Measurements from ENCODE around the gene LANCL2. TPM values are rescaled to one million over a fixed set of nuclear protein-coding genes. Genes with fewer than 3 reads are reported as not detected.

Gene LANCL2
- total and polyA plus RNA-seq, 8 donors, result 4.9 to 25.9 (median 16.4) TPM

- no peaks in the 10 kb centered on the region for H3K27me3 ChIP-seq
- intact Hi-C loops (cut with DNase I; ENCODE audit: low total_unique reads), result no loop called here
- peaks cover 0 to 64% (median 54%) of the 10 kb centered on the region in 4 donors for H3K36me3 ChIP-seq
- peaks cover 0 to 30% (median 7%) of the 10 kb centered on the region in 4 donors for H3K9me3 ChIP-seq
- DNase-seq, result no peak
- WGBS, 5 donors, result 78 to 100% (median 97%) methylated on average over 2 of the region's 2 CpGs
- H3K4me3 ChIP-seq, result no peak overlapping the region
- TF ChIP-seq EP300 (IDR thresholded peaks at IDR 0.05) (no peak), POLR2AphosphoS5 (IDR thresholded peaks at IDR 0.05) (no peak), POLR2A (IDR thresholded peaks at IDR 0.05) (no peak), CTCF (IDR thresholded peaks at IDR 0.05) (no peak)
- peaks cover 0 to 5% (median 0%) of the 10 kb centered on the region in 4 donors for H3K4me1 ChIP-seq
- H3K27ac ChIP-seq, result no peak overlapping the region
These were observed 100.6 kb downstream of the LANCL2 start for GRCh38 chr7:55465691-55466090.

- WGBS, 5 donors, result 92 to 98% (median 97%) methylated on average over 7 of the region's 7 CpGs
- intact Hi-C loops (cut with DNase I; ENCODE audit: low total_unique reads), result no loop called here
- H3K36me3 ChIP-seq, result peaks cover 0 to 71% (median 57%) of the 10 kb centered on the region in 4 donors
- no peak for DNase-seq
- peaks cover 0 to 16% (median under 1%) of the 10 kb centered on the region in 4 donors for H3K9me3 ChIP-seq
- H3K4me3 ChIP-seq, result no peak overlapping the region
- no peak overlapping the region for H3K27ac ChIP-seq
- H3K4me1 ChIP-seq, result peaks cover 0 to 5% (median 0%) of the 10 kb centered on the region in 4 donors
- TF ChIP-seq POLR2A (IDR thresholded peaks at IDR 0.05), result no peak
- no peaks in the 10 kb centered on the region for H3K27me3 ChIP-seq
These were observed 102.0 kb downstream of the LANCL2 start for GRCh38 chr7:55467047-55467593.

GRCh38 chr7:55468495-55468894 lies 103.4 kb downstream of the LANCL2 start:
- Histone ChIP-seq H3K9me3 (peaks cover 0 to 11% (median 0%) of the 10 kb centered on the region in 4 donors), H3K36me3 (peaks cover 6 to 78% (median 63%) of the 10 kb centered on the region in 4 donors), H3K27me3 (no peaks in the 10 kb centered on the region), H3K4me1 (peaks cover 0 to 5% (median 0%) of the 10 kb centered on the region in 4 donors), H3K27ac (no peak overlapping the region), H3K4me3 (no peak overlapping the region)
- DNase-seq, result no peak
- intact Hi-C loops (cut with DNase I; ENCODE audit: low total_unique reads), result no loop called here
- 89 to 99% (median 98%) methylated on average over 8 of the region's 8 CpGs for WGBS, 5 donors
- TF ChIP-seq POLR2A (IDR thresholded peaks at IDR 0.05), result no peak
- TF ChIP-seq EP300 (IDR thresholded peaks at IDR 0.05), result no peak
- no peak for TF ChIP-seq POLR2AphosphoS5 (IDR thresholded peaks at IDR 0.05)
- TF ChIP-seq CTCF (IDR thresholded peaks at IDR 0.05), result no peak

- intact Hi-C loops (cut with DNase I; ENCODE audit: low total_unique reads), result no loop called here
- H3K27me3 ChIP-seq, result no peaks in the 10 kb centered on the region
- no peak overlapping the region for H3K27ac ChIP-seq
- H3K4me3 ChIP-seq, result no peak overlapping the region
- no peak for TF ChIP-seq POLR2AphosphoS5 (IDR thresholded peaks at IDR 0.05)
- no peak for TF ChIP-seq EP300 (IDR thresholded peaks at IDR 0.05)
- no peak for TF ChIP-seq POLR2A (IDR thresholded peaks at IDR 0.05)
- no peak for TF ChIP-seq CTCF (IDR thresholded peaks at IDR 0.05)
- peaks cover 0 to 5% (median 0%) of the 10 kb centered on the region in 4 donors for H3K4me1 ChIP-seq
- DNase-seq, result no peak
- WGBS, 5 donors, result 64 to 78% (median 70%) methylated on average over 2 of the region's 2 CpGs
- H3K36me3 ChIP-seq, result peaks cover 6 to 78% (median 61%) of the 10 kb centered on the region in 4 donors
- H3K9me3 ChIP-seq, result peaks cover 0 to 3% (median 0%) of the 10 kb centered on the region in 4 donors
These were observed 104.1 kb downstream of the LANCL2 start for GRCh38 chr7:55469271-55469681.

GRCh38 chr7:55469721-55470120 lies 104.6 kb downstream of the LANCL2 start:
- H3K4me1 ChIP-seq, result peaks cover 0 to 5% (median 0%) of the 10 kb centered on the region in 4 donors
- H3K4me3 ChIP-seq, result no peak overlapping the region
- no peaks in the 10 kb centered on the region for H3K27me3 ChIP-seq
- intact Hi-C loops (cut with DNase I; ENCODE audit: low total_unique reads), result no loop called here
- peaks cover 6 to 78% (median 60%) of the 10 kb centered on the region in 4 donors for H3K36me3 ChIP-seq
- H3K9me3 ChIP-seq, result no peaks in the 10 kb centered on the region
- H3K27ac ChIP-seq, result no peak overlapping the region
- WGBS, 5 donors, result 53 to 85% (median 55%) methylated on average over 3 of the region's 3 CpGs
- TF ChIP-seq POLR2A (IDR thresholded peaks at IDR 0.05) (no peak), POLR2AphosphoS5 (IDR thresholded peaks at IDR 0.05) (no peak), CTCF (IDR thresholded peaks at IDR 0.05) (no peak), EP300 (IDR thresholded peaks at IDR 0.05) (no peak)
- DNase-seq, result no peak

Measured in stomach (tissue), 9 donors.